ENCODE results near the gene OR13C4.

The OR13C4 gene

GRCh38 chr9:104514901-104515300, 12.1 kb downstream of the OR13C4 start:
- no peak for ATAC-seq (ENCODE audit: insufficient read depth, low read depth)

DNA sequence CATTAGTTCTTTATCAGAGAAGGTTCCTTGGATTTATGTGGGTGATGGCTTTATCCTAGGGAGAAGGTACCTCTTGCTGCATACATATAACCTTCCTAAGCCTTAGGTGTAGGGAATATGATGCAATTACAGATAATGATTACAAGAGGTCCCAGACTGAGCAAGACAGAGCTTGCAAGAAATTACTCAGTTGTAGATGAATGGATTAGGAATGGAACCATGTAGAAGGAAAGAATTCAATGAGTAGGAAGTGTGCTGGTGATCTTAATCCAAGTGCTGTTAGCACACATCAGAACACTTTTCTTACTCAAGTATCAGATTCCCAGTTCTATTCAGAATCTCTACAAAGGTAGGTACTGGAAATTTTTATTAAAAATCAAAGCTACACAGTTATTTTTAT, 20.4 kb downstream of the OR13C4 start:
- Histone ChIP-seq H2AFZ (ENCODE audit: low read depth, low read length) (no peak overlapping the region), H3K79me2 (ENCODE audit: insufficient read depth, low read length) (no peaks in the 10 kb centered on the region), H3K27me3 (ENCODE audit: insufficient read depth, low read length, poor library complexity) (no peaks in the 10 kb centered on the region), H4K20me1 (ENCODE audit: insufficient read depth, low read length) (no peaks in the 10 kb centered on the region), H3K9ac (ENCODE audit: low read depth, low read length) (no peak overlapping the region), H3K9me3 (ENCODE audit: insufficient read depth, low read length, severe bottlenecking) (no peaks in the 10 kb centered on the region), H3K4me3 (ENCODE audit: low read depth in 1 of 2, low read length in 2 of 2) (no peak overlapping the region), H3K4me2 (ENCODE audit: insufficient read depth, low read length) (no peak overlapping the region), H3K4me1 (ENCODE audit: insufficient read depth, low read length) (no peaks in the 10 kb centered on the region), H3K27ac (ENCODE audit: low read length) (no peak overlapping the region), H3K36me3 (ENCODE audit: insufficient read depth, low read length) (no peaks in the 10 kb centered on the region)
- no peak for TF ChIP-seq EZH2 (IDR thresholded peaks at IDR 0.05; ENCODE audit: borderline replicate concordance, low read depth, low read length, severe bottlenecking)
- ATAC-seq (ENCODE audit: insufficient read depth, low read depth): no peak
- no peak for DNase-seq

More at GRCh38 chr9:104514901-104515300, 12.1 kb downstream of the OR13C4 start:
- Histone ChIP-seq H3K27ac (ENCODE audit: low read length) (no peak overlapping the region), H3K9ac (ENCODE audit: low read depth, low read length) (no peak overlapping the region), H3K9me3 (ENCODE audit: insufficient read depth, low read length, severe bottlenecking) (no peaks in the 10 kb centered on the region), H3K4me2 (ENCODE audit: insufficient read depth, low read length) (no peak overlapping the region), H3K27me3 (ENCODE audit: insufficient read depth, low read length, poor library complexity) (no peaks in the 10 kb centered on the region), H4K20me1 (ENCODE audit: insufficient read depth, low read length) (no peaks in the 10 kb centered on the region), H3K79me2 (ENCODE audit: insufficient read depth, low read length) (no peaks in the 10 kb centered on the region), H3K4me1 (ENCODE audit: insufficient read depth, low read length) (no peaks in the 10 kb centered on the region), H3K36me3 (ENCODE audit: insufficient read depth, low read length) (no peaks in the 10 kb centered on the region), H2AFZ (ENCODE audit: low read depth, low read length) (no peak overlapping the region), H3K4me3 (ENCODE audit: low read depth in 1 of 2, low read length in 2 of 2) (no peak overlapping the region)
- DNase-seq: no peak
- TF ChIP-seq EZH2 (IDR thresholded peaks at IDR 0.05; ENCODE audit: borderline replicate concordance, low read depth, low read length, severe bottlenecking): no peak
- TF ChIP-seq, protein P1, sequence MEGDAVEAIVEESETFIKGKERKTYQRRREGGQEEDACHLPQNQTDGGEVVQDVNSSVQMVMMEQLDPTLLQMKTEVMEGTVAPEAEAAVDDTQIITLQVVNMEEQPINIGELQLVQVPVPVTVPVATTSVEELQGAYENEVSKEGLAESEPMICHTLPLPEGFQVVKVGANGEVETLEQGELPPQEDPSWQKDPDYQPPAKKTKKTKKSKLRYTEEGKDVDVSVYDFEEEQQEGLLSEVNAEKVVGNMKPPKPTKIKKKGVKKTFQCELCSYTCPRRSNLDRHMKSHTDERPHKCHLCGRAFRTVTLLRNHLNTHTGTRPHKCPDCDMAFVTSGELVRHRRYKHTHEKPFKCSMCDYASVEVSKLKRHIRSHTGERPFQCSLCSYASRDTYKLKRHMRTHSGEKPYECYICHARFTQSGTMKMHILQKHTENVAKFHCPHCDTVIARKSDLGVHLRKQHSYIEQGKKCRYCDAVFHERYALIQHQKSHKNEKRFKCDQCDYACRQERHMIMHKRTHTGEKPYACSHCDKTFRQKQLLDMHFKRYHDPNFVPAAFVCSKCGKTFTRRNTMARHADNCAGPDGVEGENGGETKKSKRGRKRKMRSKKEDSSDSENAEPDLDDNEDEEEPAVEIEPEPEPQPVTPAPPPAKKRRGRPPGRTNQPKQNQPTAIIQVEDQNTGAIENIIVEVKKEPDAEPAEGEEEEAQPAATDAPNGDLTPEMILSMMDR (IDR thresholded peaks at IDR 0.05; ENCODE audit: borderline replicate concordance, extremely low read depth, low read length, poor library complexity, severe bottlenecking): no peak

DNA sequence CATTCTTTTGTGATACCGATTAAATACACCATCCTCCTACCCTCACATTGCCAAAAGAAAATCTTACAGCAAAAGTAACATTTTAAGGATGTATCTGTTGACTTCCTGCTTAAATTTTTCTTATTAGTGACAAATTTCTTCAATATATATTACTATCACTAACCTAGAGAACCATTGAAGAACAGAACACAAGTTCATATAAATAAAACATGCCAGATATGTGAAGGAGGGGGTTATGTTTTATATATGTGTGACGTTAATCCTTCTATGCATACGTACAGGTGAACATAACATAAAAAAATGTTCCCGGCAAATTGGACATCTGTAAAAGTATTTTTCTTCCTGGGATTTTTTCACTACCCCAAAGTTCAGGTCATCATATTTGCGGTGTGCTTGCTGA, 23.0 kb downstream of the OR13C4 start, which contains the start of gene OR13F1:
OR13F1 (plus strand) TSS at position 301 of the 400 bp plus-strand sequence; CDS start at position 301, 0 bp downstream.
- no peaks in the 10 kb centered on the region for H3K27me3 ChIP-seq (ENCODE audit: insufficient read depth, low read length, poor library complexity)
- H3K36me3 ChIP-seq (ENCODE audit: insufficient read depth, low read length): no peaks in the 10 kb centered on the region
- no peak within 1 kb of the TSS for H3K4me3 ChIP-seq (ENCODE audit: low read depth in 1 of 2, low read length in 2 of 2)
- H3K79me2 ChIP-seq (ENCODE audit: insufficient read depth, low read length): no peaks in the 10 kb centered on the region
- ATAC-seq (ENCODE audit: insufficient read depth, low read depth) (no peak), DNase-seq (no peak)
- TF ChIP-seq, protein P1 (IDR thresholded peaks at IDR 0.05; ENCODE audit: borderline replicate concordance, extremely low read depth, low read length, poor library complexity, severe bottlenecking): no peak
- no peak for TF ChIP-seq EZH2 (IDR thresholded peaks at IDR 0.05; ENCODE audit: borderline replicate concordance, low read depth, low read length, severe bottlenecking)
- H3K9ac ChIP-seq (ENCODE audit: low read depth, low read length): no peak within 1 kb of the TSS
- no peak within 1 kb of the TSS for H3K27ac ChIP-seq (ENCODE audit: low read length)
- no peaks in the 10 kb centered on the region for H4K20me1 ChIP-seq (ENCODE audit: insufficient read depth, low read length)
- H3K4me1 ChIP-seq (ENCODE audit: insufficient read depth, low read length): no peaks in the 10 kb centered on the region
- H3K4me2 ChIP-seq (ENCODE audit: insufficient read depth, low read length): no peak within 1 kb of the TSS
- no peaks in the 10 kb centered on the region for H3K9me3 ChIP-seq (ENCODE audit: insufficient read depth, low read length, severe bottlenecking)
- no peak within 1 kb of the TSS for H2AFZ ChIP-seq (ENCODE audit: low read depth, low read length)

DNA sequence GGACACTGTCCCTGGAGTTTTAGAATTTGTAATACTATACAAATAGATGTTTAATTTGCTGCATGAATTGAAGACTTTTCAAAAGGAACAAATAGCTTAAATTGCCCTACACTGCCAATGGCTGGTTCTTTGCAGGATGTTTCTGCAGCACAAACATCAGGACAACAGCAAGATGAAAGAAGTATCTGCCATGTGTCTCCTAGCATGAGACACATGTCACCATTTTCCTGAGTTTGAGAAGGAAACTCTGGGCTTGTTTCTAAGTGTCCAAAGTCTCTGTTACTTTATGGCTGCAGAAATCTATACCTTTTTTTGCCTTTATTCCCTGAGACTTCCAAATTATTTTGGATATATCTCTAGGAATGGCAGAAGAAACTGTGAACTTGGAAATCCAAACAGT, 23.6 kb downstream of the OR13C4 start:
- no peaks in the 10 kb centered on the region for H3K79me2 ChIP-seq (ENCODE audit: insufficient read depth, low read length)
- H3K4me1 ChIP-seq (ENCODE audit: insufficient read depth, low read length): no peaks in the 10 kb centered on the region
- H3K27me3 ChIP-seq (ENCODE audit: insufficient read depth, low read length, poor library complexity): no peaks in the 10 kb centered on the region
- H3K4me2 ChIP-seq (ENCODE audit: insufficient read depth, low read length): no peak overlapping the region
- no peak overlapping the region for H2AFZ ChIP-seq (ENCODE audit: low read depth, low read length)
- H3K9me3 ChIP-seq (ENCODE audit: insufficient read depth, low read length, severe bottlenecking): no peaks in the 10 kb centered on the region
- H3K36me3 ChIP-seq (ENCODE audit: insufficient read depth, low read length): no peaks in the 10 kb centered on the region
- no peak overlapping the region for H3K27ac ChIP-seq (ENCODE audit: low read length)
- no peak overlapping the region for H3K9ac ChIP-seq (ENCODE audit: low read depth, low read length)
- ATAC-seq (ENCODE audit: insufficient read depth, low read depth) (no peak), DNase-seq (no peak)
- TF ChIP-seq, protein P1 (IDR thresholded peaks at IDR 0.05; ENCODE audit: borderline replicate concordance, extremely low read depth, low read length, poor library complexity, severe bottlenecking): no peak
- no peak for TF ChIP-seq EZH2 (IDR thresholded peaks at IDR 0.05; ENCODE audit: borderline replicate concordance, low read depth, low read length, severe bottlenecking)
- H3K4me3 ChIP-seq (ENCODE audit: low read depth in 1 of 2, low read length in 2 of 2): no peak overlapping the region
- no peaks in the 10 kb centered on the region for H4K20me1 ChIP-seq (ENCODE audit: insufficient read depth, low read length)

Measured in DND-41 (cell line).